ENCODE results near the gene ARHGAP8.

DNA sequence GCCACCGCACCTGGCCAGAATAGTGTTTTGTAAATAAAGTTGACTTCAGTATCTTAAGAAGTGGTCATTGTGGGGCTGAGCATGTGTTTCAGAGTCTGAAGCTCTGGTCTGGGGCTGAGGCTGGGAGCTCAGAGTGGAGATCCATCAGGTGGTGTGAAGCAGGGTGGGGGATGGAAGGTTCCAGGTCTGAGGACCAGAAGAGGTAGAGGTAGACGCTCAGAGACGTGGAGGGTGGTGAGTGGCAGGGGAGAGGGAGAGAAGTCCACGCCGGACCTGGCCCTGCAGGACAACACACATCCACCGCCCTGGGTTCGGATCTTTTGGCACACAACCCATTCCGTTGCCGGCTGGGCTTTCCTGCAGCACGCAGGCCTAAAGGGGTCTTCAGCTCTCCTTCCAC lies 40.7 kb downstream of the ARHGAP8 start:
- TF ChIP-seq, protein P1, sequence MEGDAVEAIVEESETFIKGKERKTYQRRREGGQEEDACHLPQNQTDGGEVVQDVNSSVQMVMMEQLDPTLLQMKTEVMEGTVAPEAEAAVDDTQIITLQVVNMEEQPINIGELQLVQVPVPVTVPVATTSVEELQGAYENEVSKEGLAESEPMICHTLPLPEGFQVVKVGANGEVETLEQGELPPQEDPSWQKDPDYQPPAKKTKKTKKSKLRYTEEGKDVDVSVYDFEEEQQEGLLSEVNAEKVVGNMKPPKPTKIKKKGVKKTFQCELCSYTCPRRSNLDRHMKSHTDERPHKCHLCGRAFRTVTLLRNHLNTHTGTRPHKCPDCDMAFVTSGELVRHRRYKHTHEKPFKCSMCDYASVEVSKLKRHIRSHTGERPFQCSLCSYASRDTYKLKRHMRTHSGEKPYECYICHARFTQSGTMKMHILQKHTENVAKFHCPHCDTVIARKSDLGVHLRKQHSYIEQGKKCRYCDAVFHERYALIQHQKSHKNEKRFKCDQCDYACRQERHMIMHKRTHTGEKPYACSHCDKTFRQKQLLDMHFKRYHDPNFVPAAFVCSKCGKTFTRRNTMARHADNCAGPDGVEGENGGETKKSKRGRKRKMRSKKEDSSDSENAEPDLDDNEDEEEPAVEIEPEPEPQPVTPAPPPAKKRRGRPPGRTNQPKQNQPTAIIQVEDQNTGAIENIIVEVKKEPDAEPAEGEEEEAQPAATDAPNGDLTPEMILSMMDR (IDR thresholded peaks at IDR 0.05): no peak
- TF ChIP-seq POLR2A (IDR thresholded peaks at IDR 0.05) (no peak), EP300 (IDR thresholded peaks at IDR 0.05) (no peak)

Data from tibial nerve (tissue), 4 donors.